HG03378 (cell line): Measurements from ENCODE around the gene RFX4.

Experiments
- ATAC-seq: cut with Tn5 transposase; IDR thresholded peaks from one replicate; pipeline ENCODE4 v1.9.1; 2021; ENCODE audit warnings: mild to moderate bottlenecking, moderate library complexity; ENCODE audit not compliant: unreplicated experiment

RFX4 gene

DNA sequence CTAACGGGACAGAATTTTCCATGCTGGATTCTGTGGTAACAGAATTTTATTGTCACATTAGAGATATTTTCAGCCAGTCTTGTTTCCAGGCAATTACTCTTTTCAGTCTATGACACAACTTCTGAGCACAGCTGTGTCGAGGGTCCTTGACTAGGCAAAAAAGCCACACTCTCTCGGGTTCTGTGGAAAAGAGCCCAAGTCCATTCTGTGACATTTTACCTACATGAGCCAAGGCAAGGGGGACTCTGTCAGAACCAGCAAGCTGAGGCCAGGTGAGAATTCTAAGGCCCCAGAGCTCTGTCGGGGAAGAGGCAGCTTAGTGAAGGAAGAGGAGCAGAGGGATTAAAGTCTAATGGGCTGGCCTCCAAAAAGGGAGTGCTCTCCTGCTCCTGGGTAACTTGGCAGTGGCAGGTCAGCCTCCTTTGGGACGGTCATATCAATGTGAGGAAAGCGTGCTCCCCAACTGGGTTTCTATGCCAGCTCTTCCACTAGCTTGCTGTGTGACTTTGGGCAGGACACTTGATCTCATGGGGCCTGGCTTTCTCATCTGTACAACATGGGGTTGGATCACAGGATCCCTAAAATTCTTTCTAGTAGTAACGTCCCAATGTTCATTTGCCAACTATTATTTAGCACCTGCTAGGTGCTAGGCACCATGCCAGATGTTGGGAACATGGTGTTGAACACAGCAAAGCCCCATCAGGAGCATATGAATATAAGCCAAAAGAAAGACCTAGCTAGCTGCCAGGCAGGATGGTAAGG is 175.7 kb downstream of the RFX4 start:
- ATAC-seq, result no peak

DNA sequence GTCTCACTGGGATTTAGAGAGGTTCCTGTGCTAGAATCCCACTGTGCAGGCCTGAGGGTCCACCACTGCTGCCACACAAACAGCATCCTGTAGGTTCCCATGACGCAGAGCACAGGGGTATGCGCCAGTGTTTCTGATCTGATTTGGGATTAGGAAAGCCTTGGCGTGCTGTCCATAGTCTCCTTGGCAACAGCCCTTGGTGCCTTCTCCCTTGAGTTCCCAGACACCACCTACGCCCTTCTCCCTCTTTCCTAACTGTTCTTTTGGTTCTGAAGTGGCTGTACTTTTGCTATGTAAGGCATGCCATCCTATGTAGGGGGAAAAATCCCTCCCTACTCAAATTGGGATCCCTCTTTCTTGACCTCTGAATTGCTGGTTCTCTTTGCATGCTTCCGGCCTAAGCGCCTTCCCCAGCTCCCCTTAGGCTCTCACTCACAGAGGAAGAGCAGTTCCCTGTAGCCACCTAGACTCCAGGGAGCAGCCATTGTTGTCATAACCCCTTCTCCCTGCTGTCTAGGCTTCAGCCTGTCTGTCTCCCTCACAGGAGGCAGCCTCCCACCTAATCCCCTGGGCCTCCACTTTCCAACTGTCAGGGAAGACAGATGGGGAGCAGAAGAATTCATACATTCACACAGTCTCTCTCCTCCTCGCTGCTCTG is 176.9 kb downstream of the RFX4 start:
- ATAC-seq, result no peak

DNA sequence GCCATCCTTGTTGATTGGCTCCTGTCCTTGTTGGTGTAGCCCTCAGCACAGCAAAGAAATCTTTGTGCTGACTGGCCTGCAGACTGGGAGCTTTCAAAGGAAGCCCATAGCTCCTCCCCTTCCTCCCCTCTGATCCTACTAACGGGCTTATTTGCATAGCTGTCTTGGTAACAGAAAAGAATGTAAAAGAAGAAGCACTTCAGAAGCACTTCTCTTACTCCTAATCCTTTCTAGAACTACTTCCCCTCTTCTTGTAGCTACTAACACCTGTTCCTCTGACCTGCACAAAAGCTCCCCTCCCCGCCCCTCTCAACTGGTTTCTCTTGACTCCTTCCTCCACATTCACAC is 177.4 kb downstream of the RFX4 start:
- ATAC-seq, result peak; percentile 93

DNA sequence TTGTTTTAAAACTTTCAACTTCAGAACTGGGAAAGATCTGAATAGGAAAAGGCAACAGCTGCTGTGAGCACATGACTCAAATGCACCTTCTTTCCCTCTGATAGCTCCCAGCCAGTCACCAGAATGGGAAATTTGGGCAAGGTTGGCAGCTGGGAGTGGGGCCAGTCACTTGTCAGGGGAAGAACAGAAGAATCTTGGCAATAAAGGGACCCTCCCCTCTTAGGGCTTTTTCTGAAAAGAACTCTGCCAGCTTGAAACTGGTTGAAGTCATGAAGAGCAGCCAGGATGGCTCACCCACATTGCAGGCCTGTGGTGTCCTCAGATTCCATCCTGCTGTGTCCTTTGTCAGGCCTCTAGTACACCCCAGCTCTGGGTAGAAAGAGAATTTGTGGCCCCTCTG is 181.4 kb downstream of the RFX4 start:
- ATAC-seq, result no peak

- ATAC-seq, result no peak
Measured at GRCh38 chr12:106764738-106765137, 181.9 kb downstream of the RFX4 start.

DNA sequence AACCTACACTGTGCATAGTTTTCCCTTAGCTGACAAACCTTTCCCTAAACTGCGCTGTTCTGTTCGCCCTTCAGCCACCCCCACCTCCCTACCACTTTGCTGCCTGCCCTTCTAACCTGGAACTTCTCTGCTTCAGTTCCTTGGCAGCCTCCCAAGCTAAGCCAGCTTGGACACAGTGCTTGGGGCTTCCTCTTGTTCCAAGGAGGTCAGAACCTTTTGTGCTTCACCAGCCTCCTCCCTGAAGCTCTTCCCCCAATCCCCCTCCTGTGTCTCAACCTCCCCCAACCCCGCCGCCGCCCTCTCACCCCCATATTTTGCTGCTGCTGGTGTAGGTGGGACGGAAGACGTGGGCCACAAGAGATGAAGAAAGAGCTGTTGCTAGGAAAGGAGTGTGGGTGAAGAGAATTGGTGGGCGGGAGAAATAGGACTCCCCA is 183.6 kb downstream of the RFX4 start:
- no peak for ATAC-seq

DNA sequence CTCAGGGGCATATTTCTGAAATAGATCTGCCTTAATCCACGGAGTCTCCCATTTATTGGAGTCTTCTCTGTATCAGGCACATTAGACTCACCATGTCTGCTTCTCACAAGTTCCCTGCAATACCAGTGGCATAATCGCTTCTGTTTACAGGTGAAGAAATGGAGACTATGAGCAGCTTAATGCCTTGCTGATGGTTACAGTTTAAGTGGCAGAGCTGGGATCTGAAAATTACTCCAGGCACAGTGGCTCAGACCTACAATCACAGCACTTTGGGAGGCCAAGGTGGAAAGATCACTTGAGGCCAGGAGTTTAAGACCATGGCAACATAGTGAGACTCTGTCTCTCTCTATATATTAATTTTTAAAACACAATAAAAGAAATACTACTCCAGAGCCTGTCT is 184.4 kb downstream of the RFX4 start:
- no peak for ATAC-seq

GRCh38 chr12:106767954-106768822 is 185.4 kb downstream of the RFX4 start:
- no peak for ATAC-seq

DNA sequence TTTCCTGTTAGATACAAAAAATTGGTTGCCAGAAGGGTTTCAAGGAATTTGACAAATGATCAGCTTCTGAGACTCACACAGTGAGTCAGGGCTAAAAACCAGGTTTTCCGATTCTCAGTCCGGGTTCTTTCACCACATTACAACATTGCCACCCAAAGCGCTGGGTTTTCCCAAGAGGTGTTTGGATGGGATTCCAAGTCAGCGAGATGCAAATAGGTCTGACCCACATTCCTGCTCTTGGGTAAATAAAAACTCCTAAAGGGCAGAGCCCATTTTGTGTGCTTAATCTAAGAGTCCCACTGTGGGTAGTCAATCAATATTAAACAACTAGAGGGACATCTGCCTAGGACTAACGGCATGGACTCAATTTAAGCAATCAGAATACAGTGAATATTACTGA is 186.3 kb downstream of the RFX4 start:
- no peak for ATAC-seq

- ATAC-seq, result no peak
Measured at GRCh38 chr12:106769546-106769945, 186.7 kb downstream of the RFX4 start.

- no peak for ATAC-seq
Measured at GRCh38 chr12:106771425-106771824, 188.6 kb downstream of the RFX4 start.

DNA sequence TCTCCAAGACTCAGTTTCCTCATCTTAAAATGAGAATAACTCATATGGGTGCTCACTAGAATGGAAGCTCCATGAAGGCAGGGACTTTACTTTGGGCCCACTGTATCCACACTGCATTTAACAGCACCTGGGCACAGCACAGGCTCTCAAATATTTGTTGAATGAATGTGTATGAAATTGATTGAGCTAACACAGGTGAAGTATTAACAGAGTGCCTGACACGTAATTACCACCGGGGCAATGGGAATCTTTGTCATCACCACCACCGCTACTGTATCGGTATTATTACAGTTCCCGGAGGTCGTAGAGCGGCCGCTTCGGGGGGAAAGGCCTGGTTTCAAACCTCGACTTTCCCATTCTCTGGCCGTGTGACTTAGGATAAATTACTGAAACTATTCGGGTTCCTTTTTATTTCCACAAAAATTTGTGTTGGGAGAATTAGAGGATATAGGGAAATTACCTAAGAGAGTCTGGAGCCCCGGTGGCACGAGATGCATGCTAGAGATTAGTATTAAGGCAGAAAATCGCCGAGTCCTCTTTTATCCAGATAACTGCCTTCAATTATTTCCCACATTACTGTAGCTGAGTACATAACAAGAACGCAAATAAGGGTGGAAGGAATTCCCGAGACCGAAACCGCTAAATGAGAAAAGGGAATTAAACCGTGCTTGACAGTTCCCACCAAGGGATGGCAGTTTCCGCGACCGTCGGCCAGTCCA is 190.6 kb downstream of the RFX4 start:
- ATAC-seq, result no peak

- peak; percentile 90 for ATAC-seq
Measured at GRCh38 chr12:106774005-106774807, 191.4 kb downstream of the RFX4 start, which contains the start of gene RIC8B. TSS of gene RIC8B (plus strand) at chr12:106774682. CDS start at chr12:106774746, 64 bp downstream.

DNA sequence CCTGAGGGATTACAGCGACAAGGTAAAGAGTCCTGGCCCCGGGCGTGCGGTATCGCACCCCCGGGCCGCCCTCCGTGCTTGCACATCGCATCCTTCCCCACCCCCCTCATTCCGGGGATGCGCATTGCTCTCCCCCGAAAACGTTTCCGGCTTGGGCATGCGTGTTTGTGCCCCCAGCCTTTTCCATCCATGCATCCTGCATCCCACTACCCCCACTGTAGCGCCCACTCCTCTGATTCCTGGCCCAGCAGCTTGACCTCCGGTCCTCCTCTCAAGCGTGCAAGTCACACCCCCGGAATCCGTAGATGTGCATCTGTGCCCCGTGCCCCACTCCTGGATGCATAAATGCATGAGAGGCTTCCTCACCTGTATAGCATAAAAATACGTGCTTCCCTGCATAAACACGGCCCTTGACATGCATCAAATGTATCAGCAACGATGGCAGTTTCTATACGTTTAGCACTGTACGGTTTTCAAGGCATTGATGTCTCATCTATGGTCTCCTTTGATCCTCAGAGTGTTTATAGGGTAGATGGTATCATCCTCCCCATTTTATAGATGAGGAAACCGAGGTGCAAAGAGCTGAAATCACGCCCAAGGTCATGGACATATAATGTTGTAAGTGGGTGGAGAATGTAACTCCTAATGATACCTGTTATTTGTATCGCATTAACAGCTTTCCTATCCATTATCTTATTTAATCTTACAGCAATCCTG is 192.2 kb downstream of the RFX4 start:
- ATAC-seq, result peak; percentile 6

GRCh38 chr12:106776897-106777296 is 194.1 kb downstream of the RFX4 start:
- no peak for ATAC-seq

GRCh38 chr12:106780010-106780631 is 197.3 kb downstream of the RFX4 start:
- ATAC-seq, result no peak

DNA sequence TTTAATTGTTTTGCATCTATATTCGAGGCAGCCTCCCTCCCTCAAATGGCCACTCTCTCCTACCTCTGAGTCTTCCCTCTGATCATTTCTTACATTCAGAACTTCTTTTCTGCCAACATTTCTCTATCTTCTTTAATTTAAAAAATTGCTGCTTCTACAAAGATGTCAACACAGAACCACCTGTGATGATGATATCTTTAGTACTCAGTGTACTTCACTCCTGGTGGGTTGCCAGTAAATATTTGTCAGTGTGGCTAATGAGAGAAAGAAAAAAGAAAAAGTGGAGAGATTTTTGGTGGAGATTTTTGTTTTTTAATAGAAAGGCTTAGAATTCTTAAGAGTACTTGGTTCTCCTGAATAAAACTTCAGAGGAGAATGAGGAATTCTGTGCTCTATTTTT is 199.8 kb downstream of the RFX4 start:
- ATAC-seq, result no peak

- ATAC-seq, result no peak
Measured at GRCh38 chr12:106783515-106783914, 200.7 kb downstream of the RFX4 start.

- no peak for ATAC-seq
Measured at GRCh38 chr12:106790020-106790419, 207.2 kb downstream of the RFX4 start.
